Measurements from ENCODE around the gene FAR2.
"Not testable (repeated sequence)": the region's sequence is repeated elsewhere in the genome, so short reads cannot be mapped to it uniquely, and the experiment has no call there.

Gene FAR2

DNA sequence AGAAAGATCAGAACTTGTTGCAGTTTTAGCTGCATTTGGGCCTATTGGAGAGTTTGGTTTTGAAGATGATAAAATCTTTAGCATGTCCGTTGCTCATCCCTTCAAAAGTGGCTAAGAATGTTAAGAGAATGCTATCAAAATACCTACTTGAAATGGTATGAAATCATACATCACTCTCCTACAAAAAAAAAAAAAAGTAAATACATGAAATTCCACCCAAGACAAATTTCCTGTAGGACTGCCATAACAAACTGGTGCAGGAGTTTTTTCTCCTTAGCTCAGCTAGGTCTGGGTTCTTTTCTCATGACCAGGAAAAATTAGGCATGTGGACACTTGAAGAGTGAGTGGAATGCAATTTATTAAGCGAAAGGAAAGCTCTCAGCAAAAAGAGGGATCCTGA is 15.9 kb upstream of the FAR2 start:
- Histone ChIP-seq H3K9ac (ENCODE audit: low read length in 5 of 5) (no peak overlapping the region), H3K36me3 (ENCODE audit: control insufficient read depth in 5 of 5, insufficient read depth in 5 of 5, low read length in 5 of 5) (no peaks in the 10 kb centered on the region), H3K4me3 (ENCODE audit: low read depth in 1 of 5, low read length in 5 of 5) (no peak overlapping the region), H3K27me3 (ENCODE audit: control insufficient read depth in 5 of 5, insufficient read depth in 4 of 5, low read length in 5 of 5) (no peaks in the 10 kb centered on the region), H3K9me3 (ENCODE audit: control insufficient read depth in 5 of 5, low read length in 5 of 5) (no peaks in the 10 kb centered on the region), H3K4me1 (ENCODE audit: control insufficient read depth in 5 of 5, insufficient read depth in 5 of 5, low read length in 5 of 5) (peaks cover 0 to 3% (median 0%) of the 10 kb centered on the region in 5 donors), H3K27ac (ENCODE audit: low read depth, low read length) (no peak overlapping the region)

DNA sequence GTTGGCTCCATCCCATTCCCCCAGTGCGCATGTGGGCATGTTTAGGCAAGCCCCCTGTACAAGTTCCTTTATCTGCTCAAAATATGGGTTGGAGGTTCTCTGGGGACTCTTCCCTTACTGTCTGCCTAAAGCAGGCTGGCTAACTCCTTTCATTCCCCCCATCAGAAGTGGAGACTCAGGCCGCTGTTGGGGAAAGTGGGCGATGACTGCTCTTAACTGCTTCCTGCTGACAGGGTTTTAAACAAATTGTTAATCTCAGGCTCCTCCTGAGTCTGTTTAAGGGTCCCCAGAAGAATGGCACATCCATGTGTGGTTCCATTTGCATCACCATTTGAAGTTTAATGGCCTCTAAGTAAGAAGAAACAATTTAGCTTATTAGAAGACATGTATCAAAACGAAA is 15.4 kb upstream of the FAR2 start:
- H3K4me3 ChIP-seq (ENCODE audit: low read depth in 1 of 5, low read length in 5 of 5): no peak overlapping the region
- no peaks in the 10 kb centered on the region for H3K9me3 ChIP-seq (ENCODE audit: control insufficient read depth in 5 of 5, low read length in 5 of 5)
- H3K27ac ChIP-seq (ENCODE audit: low read depth, low read length): no peak overlapping the region
- H3K27me3 ChIP-seq (ENCODE audit: control insufficient read depth in 5 of 5, insufficient read depth in 4 of 5, low read length in 5 of 5): no peaks in the 10 kb centered on the region
- H3K9ac ChIP-seq (ENCODE audit: low read length in 5 of 5): no peak overlapping the region
- H3K36me3 ChIP-seq (ENCODE audit: control insufficient read depth in 5 of 5, insufficient read depth in 5 of 5, low read length in 5 of 5): no peaks in the 10 kb centered on the region
- H3K4me1 ChIP-seq (ENCODE audit: control insufficient read depth in 5 of 5, insufficient read depth in 5 of 5, low read length in 5 of 5): peaks cover 0 to 3% (median 0%) of the 10 kb centered on the region in 5 donors

- H3K9ac ChIP-seq (ENCODE audit: low read length in 5 of 5): not testable (repeated sequence)
These were observed 10.8 kb upstream of the FAR2 start for GRCh38 chr12:29138256-29138655.

GRCh38 chr12:29138855-29139254 is 10.2 kb upstream of the FAR2 start:
- H3K27ac ChIP-seq (ENCODE audit: low read depth, low read length); H3K4me1 ChIP-seq (ENCODE audit: control insufficient read depth in 5 of 5, insufficient read depth in 5 of 5, low read length in 5 of 5); H3K36me3 ChIP-seq (ENCODE audit: control insufficient read depth in 5 of 5, insufficient read depth in 5 of 5, low read length in 5 of 5); H3K9me3 ChIP-seq (ENCODE audit: control insufficient read depth in 5 of 5, low read length in 5 of 5); H3K4me3 ChIP-seq (ENCODE audit: low read depth in 1 of 5, low read length in 5 of 5); H3K27me3 ChIP-seq (ENCODE audit: control insufficient read depth in 5 of 5, insufficient read depth in 4 of 5, low read length in 5 of 5); H3K9ac ChIP-seq (ENCODE audit: low read length in 5 of 5): not testable (repeated sequence)

More at GRCh38 chr12:29138256-29138655, 10.8 kb upstream of the FAR2 start:
- H3K9me3 ChIP-seq (ENCODE audit: control insufficient read depth in 5 of 5, low read length in 5 of 5); H3K4me1 ChIP-seq (ENCODE audit: control insufficient read depth in 5 of 5, insufficient read depth in 5 of 5, low read length in 5 of 5); H3K27me3 ChIP-seq (ENCODE audit: control insufficient read depth in 5 of 5, insufficient read depth in 4 of 5, low read length in 5 of 5); H3K36me3 ChIP-seq (ENCODE audit: control insufficient read depth in 5 of 5, insufficient read depth in 5 of 5, low read length in 5 of 5); H3K27ac ChIP-seq (ENCODE audit: low read depth, low read length); H3K4me3 ChIP-seq (ENCODE audit: low read depth in 1 of 5, low read length in 5 of 5): not testable (repeated sequence)

GRCh38 chr12:29145372-29146170 is 3.5 kb upstream of the FAR2 start:
- H3K36me3 ChIP-seq (ENCODE audit: control insufficient read depth in 5 of 5, insufficient read depth in 5 of 5, low read length in 5 of 5): no peaks in the 10 kb centered on the region
- no peaks in the 10 kb centered on the region for H3K27me3 ChIP-seq (ENCODE audit: control insufficient read depth in 5 of 5, insufficient read depth in 4 of 5, low read length in 5 of 5)
- H3K9ac ChIP-seq (ENCODE audit: low read length in 5 of 5): no peak overlapping the region
- H3K4me3 ChIP-seq (ENCODE audit: low read depth in 1 of 5, low read length in 5 of 5): no peak overlapping the region
- H3K4me1 ChIP-seq (ENCODE audit: control insufficient read depth in 5 of 5, insufficient read depth in 5 of 5, low read length in 5 of 5): peaks cover 0 to 25% (median 15%) of the 10 kb centered on the region in 5 donors
- no peak overlapping the region for H3K27ac ChIP-seq (ENCODE audit: low read depth, low read length)
- no peaks in the 10 kb centered on the region for H3K9me3 ChIP-seq (ENCODE audit: control insufficient read depth in 5 of 5, low read length in 5 of 5)

GRCh38 chr12:29146196-29146595 is 2.9 kb upstream of the FAR2 start:
- Histone ChIP-seq H3K27me3 (ENCODE audit: control insufficient read depth in 5 of 5, insufficient read depth in 4 of 5, low read length in 5 of 5) (no peaks in the 10 kb centered on the region), H3K36me3 (ENCODE audit: control insufficient read depth in 5 of 5, insufficient read depth in 5 of 5, low read length in 5 of 5) (no peaks in the 10 kb centered on the region)

DNA sequence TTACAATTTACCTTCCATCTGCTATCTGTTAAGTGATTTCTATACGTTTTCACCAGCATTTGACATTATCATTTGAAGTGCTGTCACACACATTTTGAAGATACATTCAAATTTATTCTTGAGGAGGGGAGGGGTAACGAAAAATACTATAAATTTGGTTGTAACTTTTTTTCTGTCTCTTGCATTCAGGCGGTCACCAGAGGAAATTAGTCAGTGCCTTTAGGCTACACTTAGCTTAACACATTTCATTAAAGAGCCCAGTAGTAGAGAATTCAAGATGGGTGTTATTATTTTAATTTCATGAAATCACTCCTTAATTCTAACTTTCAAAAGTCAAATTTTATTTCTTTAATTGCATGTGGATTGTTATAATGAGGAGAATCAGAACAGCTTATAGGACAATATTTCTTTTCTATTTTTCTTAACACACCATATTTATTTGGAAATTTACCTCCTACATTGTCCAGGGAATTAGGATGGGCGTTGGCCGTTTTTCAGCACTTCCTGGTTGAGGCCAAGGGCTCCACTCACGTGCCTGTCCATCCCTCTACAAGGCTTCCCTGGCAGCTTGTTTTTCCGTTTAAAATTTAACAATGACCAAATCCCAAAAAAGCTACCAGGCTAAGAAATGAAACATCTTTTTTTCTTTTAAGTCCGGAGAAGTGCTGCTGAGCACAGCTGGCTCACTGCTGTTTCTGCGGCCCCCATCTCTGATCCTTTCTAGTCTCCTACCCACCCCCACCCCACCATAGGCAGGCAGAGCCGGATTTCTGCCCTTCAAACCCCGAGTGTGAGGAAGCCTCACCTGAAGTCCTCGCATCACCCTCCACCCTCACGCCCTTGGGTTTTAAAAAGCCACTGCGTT is 1.1 kb upstream of the FAR2 start:
- H3K27me3 ChIP-seq (ENCODE audit: control insufficient read depth in 5 of 5, insufficient read depth in 4 of 5, low read length in 5 of 5): no peaks in the 10 kb centered on the region
- H3K27ac ChIP-seq (ENCODE audit: low read depth, low read length): peak overlapping the region; percentile 79
- peak overlapping the region in 4 of 5 donors; percentile 54 to 85 (median 80) for H3K9ac ChIP-seq (ENCODE audit: low read length in 5 of 5)
- no peaks in the 10 kb centered on the region for H3K9me3 ChIP-seq (ENCODE audit: control insufficient read depth in 5 of 5, low read length in 5 of 5)
- H3K4me1 ChIP-seq (ENCODE audit: control insufficient read depth in 5 of 5, insufficient read depth in 5 of 5, low read length in 5 of 5): peaks cover 0 to 34% (median 20%) of the 10 kb centered on the region in 5 donors
- no peaks in the 10 kb centered on the region for H3K36me3 ChIP-seq (ENCODE audit: control insufficient read depth in 5 of 5, insufficient read depth in 5 of 5, low read length in 5 of 5)
- H3K4me3 ChIP-seq (ENCODE audit: low read depth in 1 of 5, low read length in 5 of 5): peak overlapping the region; percentile 78 to 92 (median 87)

More at GRCh38 chr12:29146196-29146595, 2.9 kb upstream of the FAR2 start:
- Histone ChIP-seq H3K4me1 (ENCODE audit: control insufficient read depth in 5 of 5, insufficient read depth in 5 of 5, low read length in 5 of 5) (peaks cover 0 to 27% (median 15%) of the 10 kb centered on the region in 5 donors), H3K4me3 (ENCODE audit: low read depth in 1 of 5, low read length in 5 of 5) (no peak overlapping the region), H3K9me3 (ENCODE audit: control insufficient read depth in 5 of 5, low read length in 5 of 5) (no peaks in the 10 kb centered on the region), H3K27ac (ENCODE audit: low read depth, low read length) (no peak overlapping the region), H3K9ac (ENCODE audit: low read length in 5 of 5) (no peak overlapping the region)

GRCh38 chr12:29148596-29148910 is 525 bp upstream of the FAR2 start:
- H3K4me1 ChIP-seq (ENCODE audit: control insufficient read depth in 5 of 5, insufficient read depth in 5 of 5, low read length in 5 of 5): peaks cover 0 to 39% (median 20%) of the 10 kb centered on the region in 5 donors
- no peaks in the 10 kb centered on the region for H3K27me3 ChIP-seq (ENCODE audit: control insufficient read depth in 5 of 5, insufficient read depth in 4 of 5, low read length in 5 of 5)
- H3K9ac ChIP-seq (ENCODE audit: low read length in 5 of 5): peak overlapping the region in 4 of 5 donors; percentile 72 to 85 (median 80)
- no peaks in the 10 kb centered on the region for H3K36me3 ChIP-seq (ENCODE audit: control insufficient read depth in 5 of 5, insufficient read depth in 5 of 5, low read length in 5 of 5)
- peak overlapping the region; percentile 78 to 92 (median 87) for H3K4me3 ChIP-seq (ENCODE audit: low read depth in 1 of 5, low read length in 5 of 5)
- H3K27ac ChIP-seq (ENCODE audit: low read depth, low read length): peak overlapping the region; percentile 79
- no peaks in the 10 kb centered on the region for H3K9me3 ChIP-seq (ENCODE audit: control insufficient read depth in 5 of 5, low read length in 5 of 5)

GRCh38 chr12:29149691-29150281 is 708 bp downstream of the FAR2 start:
- Histone ChIP-seq H3K27me3 (ENCODE audit: control insufficient read depth in 5 of 5, insufficient read depth in 4 of 5, low read length in 5 of 5) (no peaks in the 10 kb centered on the region), H3K27ac (ENCODE audit: low read depth, low read length) (peak overlapping the region; percentile 79), H3K9ac (ENCODE audit: low read length in 5 of 5) (peak overlapping the region in 4 of 5 donors; percentile 72 to 85 (median 80)), H3K36me3 (ENCODE audit: control insufficient read depth in 5 of 5, insufficient read depth in 5 of 5, low read length in 5 of 5) (no peaks in the 10 kb centered on the region), H3K4me1 (ENCODE audit: control insufficient read depth in 5 of 5, insufficient read depth in 5 of 5, low read length in 5 of 5) (peaks cover 0 to 40% (median 20%) of the 10 kb centered on the region in 5 donors), H3K9me3 (ENCODE audit: control insufficient read depth in 5 of 5, low read length in 5 of 5) (no peaks in the 10 kb centered on the region), H3K4me3 (ENCODE audit: low read depth in 1 of 5, low read length in 5 of 5) (peak overlapping the region; percentile 27 to 92 (median 87))

- Histone ChIP-seq H3K27me3 (ENCODE audit: control insufficient read depth in 5 of 5, insufficient read depth in 4 of 5, low read length in 5 of 5) (no peaks in the 10 kb centered on the region), H3K4me1 (ENCODE audit: control insufficient read depth in 5 of 5, insufficient read depth in 5 of 5, low read length in 5 of 5) (peaks cover 0 to 42% (median 26%) of the 10 kb centered on the region in 5 donors), H3K4me3 (ENCODE audit: low read depth in 1 of 5, low read length in 5 of 5) (peak overlapping the region in 1 of 5 donors; percentile 87), H3K9me3 (ENCODE audit: control insufficient read depth in 5 of 5, low read length in 5 of 5) (no peaks in the 10 kb centered on the region), H3K9ac (ENCODE audit: low read length in 5 of 5) (no peak overlapping the region), H3K27ac (ENCODE audit: low read depth, low read length) (no peak overlapping the region), H3K36me3 (ENCODE audit: control insufficient read depth in 5 of 5, insufficient read depth in 5 of 5, low read length in 5 of 5) (no peaks in the 10 kb centered on the region)
These were observed 1.4 kb downstream of the FAR2 start for GRCh38 chr12:29150462-29150861.

All from subcutaneous abdominal adipose tissue (tissue), 5 donors.